ENCODE results near the gene SF3A2. TPM values are rescaled to one million over a fixed set of nuclear protein-coding genes. Genes with fewer than 3 reads are reported as not detected.
A peak's percentile ranks its signal among the peaks of the same experiment; 100 is the strongest.

SF3A2 gene
- total and polyA plus RNA-seq, 4 donors: 37.2 to 113 (median 63.0) TPM

GRCh38 chr19:2294687-2295335 is 58.2 kb downstream of the SF3A2 start:
- Histone ChIP-seq H3K4me1 (ENCODE audit: control insufficient read depth in 5 of 5, insufficient read depth in 5 of 5, low read length in 5 of 5) (peaks cover 0 to 22% (median 6%) of the 10 kb centered on the region in 5 donors), H3K9me3 (ENCODE audit: control insufficient read depth in 4 of 4, insufficient read depth in 3 of 4, low read length in 3 of 4) (peaks cover 0 to 2% (median 0%) of the 10 kb centered on the region in 4 donors), H3K36me3 (ENCODE audit: control insufficient read depth in 4 of 4, insufficient read depth in 4 of 4, low read length in 4 of 4) (peaks cover 0 to 1% (median 0%) of the 10 kb centered on the region in 4 donors), H3K9ac (ENCODE audit: insufficient read depth in 1 of 2, low read length in 2 of 2) (no peak overlapping the region), H3K4me3 (no peak overlapping the region), H3K27me3 (ENCODE audit: control insufficient read depth in 3 of 3, insufficient read depth in 3 of 3, low read length in 2 of 3) (peaks cover 11 to 49% (median 40%) of the 10 kb centered on the region in 3 donors), H3K27ac (ENCODE audit: low read depth in 1 of 2, low read length in 1 of 2) (peak overlapping the region in 1 of 2 donors; percentile 4)
- DNase-seq: peak in 1 of 3 donors; percentile 4
- no peak for TF ChIP-seq CTCF (IDR thresholded peaks at IDR 0.05; ENCODE audit: control extremely low read depth, extremely low read depth)
- 28 to 54% methylated on average over 25 to 26 of the region's 26 CpGs for WGBS, 2 donors
- ATAC-seq (ENCODE audit: insufficient read depth, low FRiP score): no peak

GRCh38 chr19:2296141-2296540 is 59.5 kb downstream of the SF3A2 start:
- DNase-seq (no peak), ATAC-seq (ENCODE audit: insufficient read depth, low FRiP score) (no peak)
- peaks cover 0 to 10% (median 0%) of the 10 kb centered on the region in 5 donors for H3K4me1 ChIP-seq (ENCODE audit: control insufficient read depth in 5 of 5, insufficient read depth in 5 of 5, low read length in 5 of 5)
- no peak for TF ChIP-seq CTCF (IDR thresholded peaks at IDR 0.05; ENCODE audit: control extremely low read depth, extremely low read depth)
- 85 to 90% methylated on average over 16 of the region's 16 CpGs for WGBS, 2 donors
- no peak overlapping the region for H3K27ac ChIP-seq (ENCODE audit: low read depth in 1 of 2, low read length in 1 of 2)
- no peak overlapping the region for H3K9ac ChIP-seq (ENCODE audit: insufficient read depth in 1 of 2, low read length in 2 of 2)
- peaks cover 0 to 2% (median 0%) of the 10 kb centered on the region in 4 donors for H3K9me3 ChIP-seq (ENCODE audit: control insufficient read depth in 4 of 4, insufficient read depth in 3 of 4, low read length in 3 of 4)
- H3K4me3 ChIP-seq: no peak overlapping the region
- peaks cover 3 to 43% (median 36%) of the 10 kb centered on the region in 3 donors for H3K27me3 ChIP-seq (ENCODE audit: control insufficient read depth in 3 of 3, insufficient read depth in 3 of 3, low read length in 2 of 3)
- H3K36me3 ChIP-seq (ENCODE audit: control insufficient read depth in 4 of 4, insufficient read depth in 4 of 4, low read length in 4 of 4): peaks cover 0 to 1% (median 0%) of the 10 kb centered on the region in 4 donors

Small RNA genes within 50 kb of the gene (small RNA-seq; reads per million reads assigned to genes)
- gene MIR1227 (ENCODE audit: low replicate concordance): not detected

Other genes with a start within 250 kb of the SF3A2 start
- 10 to 100 TPM; 49.5 to 62.3 TPM for gene BTBD2, start 221.1 kb upstream of the SF3A2 start, total RNA-seq
- 10 to 100 TPM; 35.5 to 40.1 TPM for gene BTBD2, start 221.1 kb upstream of the SF3A2 start, polyA plus RNA-seq
- 100 to 1,000 TPM; 107 to 333 TPM for gene MKNK2, start 185.6 kb upstream of the SF3A2 start, total RNA-seq
- gene MKNK2, start 185.6 kb upstream of the SF3A2 start, polyA plus RNA-seq: 100 to 1,000 TPM; 132 to 189 TPM
- gene MOB3A, start 140.5 kb upstream of the SF3A2 start, total RNA-seq: 10 to 100 TPM; 45.2 to 86.6 TPM
- 10 to 100 TPM; 17.7 to 44.9 TPM for gene MOB3A, start 140.5 kb upstream of the SF3A2 start, polyA plus RNA-seq
- 1 to 10 TPM; 5.0 to 8.4 TPM for gene IZUMO4, start 139.9 kb upstream of the SF3A2 start, total RNA-seq
- 1 to 10 TPM; 6.1 to 9.8 TPM for gene IZUMO4, start 139.9 kb upstream of the SF3A2 start, polyA plus RNA-seq
- 100 to 1,000 TPM in 1 of 2 donors, 10 to 100 TPM in 1; 69.9 to 144 TPM for gene AP3D1, start 85.3 kb upstream of the SF3A2 start, total RNA-seq
- gene AP3D1, start 85.3 kb upstream of the SF3A2 start, polyA plus RNA-seq: 100 to 1,000 TPM in 1 of 2 donors, 10 to 100 TPM in 1; 55.3 to 101 TPM
- 10 to 100 TPM; 20.4 to 46.4 TPM for gene DOT1L, start 72.9 kb upstream of the SF3A2 start, total RNA-seq
- 10 to 100 TPM; 13.0 to 19.2 TPM for gene DOT1L, start 72.9 kb upstream of the SF3A2 start, polyA plus RNA-seq
- 10 to 100 TPM; 64.4 to 64.6 TPM for gene PLEKHJ1, start 495 bp upstream of the SF3A2 start, total RNA-seq
- 10 to 100 TPM; 70.1 to 76.4 TPM for gene PLEKHJ1, start 495 bp upstream of the SF3A2 start, polyA plus RNA-seq
- gene AMH, start 12.5 kb downstream of the SF3A2 start, total RNA-seq: 1 to 10 TPM; 2.1 to 3.5 TPM
- gene AMH, start 12.5 kb downstream of the SF3A2 start, polyA plus RNA-seq: 1 to 10 TPM in 1 of 2 donors, under 1 TPM in 1; 0.73 to 1.4 TPM
- gene JSRP1, start 19.6 kb downstream of the SF3A2 start, total RNA-seq: 1 to 10 TPM in 1 of 2 donors, under 1 TPM in 1; 0.61 to 2.3 TPM
- gene JSRP1, start 19.6 kb downstream of the SF3A2 start, polyA plus RNA-seq: 1 to 10 TPM in 1 of 2 donors, under 1 TPM in 1; 0.69 to 1.1 TPM
- gene PEAK3, start 45.4 kb downstream of the SF3A2 start, total RNA-seq: 1 to 10 TPM in 1 of 2 donors, under 1 TPM in 1; 0.31 to 6.7 TPM
- gene PEAK3, start 45.4 kb downstream of the SF3A2 start, polyA plus RNA-seq: 1 to 10 TPM in 1 of 2 donors, under 1 TPM in 1; 0.81 to 7.4 TPM
- under 1 TPM in 1 of 2 donors, not detected in 1; 0.21 TPM for gene LINGO3, start 71.3 kb downstream of the SF3A2 start, total RNA-seq
- gene LINGO3, start 71.3 kb downstream of the SF3A2 start, polyA plus RNA-seq: 1 to 10 TPM in 1 of 2 donors, under 1 TPM in 1; 0.10 to 1.0 TPM
- 10 to 100 TPM; 54.9 to 92.1 TPM for gene LSM7, start 91.8 kb downstream of the SF3A2 start, total RNA-seq
- 100 to 1,000 TPM; 291 to 307 TPM for gene LSM7, start 91.8 kb downstream of the SF3A2 start, polyA plus RNA-seq
- 10 to 100 TPM; 42.8 to 86.1 TPM for gene SPPL2B, start 91.9 kb downstream of the SF3A2 start, total RNA-seq
- gene SPPL2B, start 91.9 kb downstream of the SF3A2 start, polyA plus RNA-seq: 10 to 100 TPM; 34.4 to 54.8 TPM
- gene TMPRSS9, start 123.4 kb downstream of the SF3A2 start, total RNA-seq: under 1 TPM in 1 of 2 donors, not detected in 1; 0.09 TPM
- gene TMPRSS9, start 123.4 kb downstream of the SF3A2 start, polyA plus RNA-seq: under 1 TPM; 0.05 to 0.37 TPM
- 100 to 1,000 TPM in 1 of 2 donors, 10 to 100 TPM in 1; 27.2 to 103 TPM for gene TIMM13, start 190.8 kb downstream of the SF3A2 start, total RNA-seq
- 100 to 1,000 TPM in 1 of 2 donors, 10 to 100 TPM in 1; 58.5 to 103 TPM for gene TIMM13, start 190.8 kb downstream of the SF3A2 start, polyA plus RNA-seq
- 10 to 100 TPM; 19.1 to 42.9 TPM for gene LMNB2, start 220.1 kb downstream of the SF3A2 start, total RNA-seq
- gene LMNB2, start 220.1 kb downstream of the SF3A2 start, polyA plus RNA-seq: 10 to 100 TPM; 19.7 to 37.0 TPM
- 10 to 100 TPM; 81.0 to 92.7 TPM for gene GADD45B, start 239.3 kb downstream of the SF3A2 start, total RNA-seq
- gene GADD45B, start 239.3 kb downstream of the SF3A2 start, polyA plus RNA-seq: 100 to 1,000 TPM in 1 of 2 donors, 10 to 100 TPM in 1; 92.4 to 405 TPM

Measured in lung (tissue), 13 donors.